ENCODE results near the gene MIXL1.

DNA sequence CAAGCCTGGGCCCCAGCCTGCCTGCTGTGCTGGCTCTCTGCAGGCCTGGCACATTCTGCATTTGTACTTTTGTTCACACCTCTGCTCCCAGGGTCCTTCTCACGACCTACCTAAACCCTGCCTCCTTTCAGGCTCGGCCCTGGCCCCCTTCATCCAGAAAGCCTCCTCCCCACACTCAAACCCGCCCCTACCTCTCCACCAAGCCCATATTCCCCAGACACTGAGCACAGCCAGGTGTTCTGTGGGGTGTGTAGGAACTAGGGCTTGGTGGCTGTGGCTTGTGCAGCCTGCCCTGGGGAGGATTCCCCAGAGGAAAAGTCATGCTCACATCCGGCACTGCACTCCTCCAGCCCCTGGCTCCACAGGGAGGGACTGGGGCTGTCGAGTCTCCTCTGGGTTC, 8.2 kb upstream of the MIXL1 start:
- TF ChIP-seq EZH2 (IDR thresholded peaks at IDR 0.05; ENCODE audit: low read depth): no peak
- TF ChIP-seq, protein P1, sequence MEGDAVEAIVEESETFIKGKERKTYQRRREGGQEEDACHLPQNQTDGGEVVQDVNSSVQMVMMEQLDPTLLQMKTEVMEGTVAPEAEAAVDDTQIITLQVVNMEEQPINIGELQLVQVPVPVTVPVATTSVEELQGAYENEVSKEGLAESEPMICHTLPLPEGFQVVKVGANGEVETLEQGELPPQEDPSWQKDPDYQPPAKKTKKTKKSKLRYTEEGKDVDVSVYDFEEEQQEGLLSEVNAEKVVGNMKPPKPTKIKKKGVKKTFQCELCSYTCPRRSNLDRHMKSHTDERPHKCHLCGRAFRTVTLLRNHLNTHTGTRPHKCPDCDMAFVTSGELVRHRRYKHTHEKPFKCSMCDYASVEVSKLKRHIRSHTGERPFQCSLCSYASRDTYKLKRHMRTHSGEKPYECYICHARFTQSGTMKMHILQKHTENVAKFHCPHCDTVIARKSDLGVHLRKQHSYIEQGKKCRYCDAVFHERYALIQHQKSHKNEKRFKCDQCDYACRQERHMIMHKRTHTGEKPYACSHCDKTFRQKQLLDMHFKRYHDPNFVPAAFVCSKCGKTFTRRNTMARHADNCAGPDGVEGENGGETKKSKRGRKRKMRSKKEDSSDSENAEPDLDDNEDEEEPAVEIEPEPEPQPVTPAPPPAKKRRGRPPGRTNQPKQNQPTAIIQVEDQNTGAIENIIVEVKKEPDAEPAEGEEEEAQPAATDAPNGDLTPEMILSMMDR (conservative IDR thresholded peaks at IDR 0.05): no peak

Measured in PC-9 (cell line).